SK-N-SH (cell line): ENCODE results near the gene RNF144B. TPM values are rescaled to one million over a fixed set of nuclear protein-coding genes. Genes with fewer than 3 reads are reported as not detected.

Experiments
- CTCF ChIA-PET: fragments of 300-600, 350-600 bp; formaldehyde crosslinking; extraction: SDS; loops from one replicate; lab custom pipeline; 2021; lab: Yijun Ruan, JAX
- POLR2A ChIA-PET: fragments of 350-600 bp; sonication (Branson Sonifier 250); formaldehyde crosslinking; extraction: SDS; loops from one replicate; lab custom pipeline; 2020; ENCODE audit warnings: antibody characterized with exemption, inconsistent platforms; lab: Yijun Ruan, JAX
- DNase-seq: peaks from one replicate; pipeline ENCODE4 v3.0.0; 2012
- H2AFZ ChIP-seq: fragments of 200-600 bp; sonication (generic); 2 replicates; pipeline ENCODE4 v1.8.1; 2016; ENCODE audit warnings: antibody characterized with exemption, mild to moderate bottlenecking, low read depth
- H3F3A ChIP-seq: fragments of 200-600 bp; sonication (generic); replicated peaks from 2 replicates; pipeline ENCODE3; 2016; ENCODE audit warnings: antibody characterized with exemption, mild to moderate bottlenecking; ENCODE audit not compliant: insufficient read depth
- H3K27ac ChIP-seq, 2 experiments: fragments of 200-500 bp in 1 of 2; fragments of 200-600 bp in 1 of 2; sonication (Bioruptor generic) in 1 of 2; sonication (generic), shearing (Covaris generic) in 1 of 2; 2 replicates each; pipeline versions ENCODE4 v1.5.1 to v1.6.1; 2014 to 2016; ENCODE audit warnings: low read depth in 2 of 2, inconsistent platforms in 1 of 2, low read length in 1 of 2, mild to moderate bottlenecking in 1 of 2, mixed read lengths in 1 of 2
- H3K27me3 ChIP-seq: fragments of 200-600 bp; sonication (generic), shearing (Covaris generic); 2 replicates; pipeline ENCODE4 v1.6.1; 2016; ENCODE audit warnings: mixed run types; ENCODE audit not compliant: insufficient read depth
- H3K36me3 ChIP-seq, 2 experiments: fragments of 200-500 bp in 1 of 2; fragments of 200-600 bp in 1 of 2; sonication (Bioruptor generic) in 1 of 2; sonication (generic) in 1 of 2; replicated peaks in 1 of 2; 2 replicates each; pipeline versions ENCODE3 to v1.5.1; 2014 to 2016; ENCODE audit warnings: low read length in 1 of 2, mild to moderate bottlenecking in 1 of 2; ENCODE audit not compliant: insufficient read depth in 2 of 2, control insufficient read depth in 1 of 2
- H3K4me1 ChIP-seq, 2 experiments: fragments of 200-500 bp in 1 of 2; fragments of 200-600 bp in 1 of 2; sonication (Bioruptor generic) in 1 of 2; sonication (generic), shearing (Covaris generic) in 1 of 2; 2 replicates each; pipeline versions ENCODE4 v1.5.1 to v1.6.1; 2014 to 2016; ENCODE audit warnings: low read depth in 1 of 2, low read length in 1 of 2, mixed run types in 1 of 2; ENCODE audit not compliant: insufficient read depth in 2 of 2, control insufficient read depth in 1 of 2
- H3K4me2 ChIP-seq: fragments of 200-600 bp; sonication (generic), shearing (Covaris generic); 2 replicates; pipeline ENCODE4 v1.6.1; 2017; ENCODE audit warnings: mixed run types
- H3K4me3 ChIP-seq, 2 experiments: fragments of 200-500 bp in 1 of 2; fragments of 200-600 bp in 1 of 2; sonication (Bioruptor generic) in 1 of 2; sonication (generic), shearing (Covaris generic) in 1 of 2; 2 replicates each; pipeline versions ENCODE4 v1.5.1 to v1.8.1; 2014 to 2016; ENCODE audit warnings: low read depth in 2 of 2, inconsistent platforms in 1 of 2, low read length in 1 of 2, mild to moderate bottlenecking in 1 of 2, mixed read lengths in 1 of 2, moderate library complexity in 1 of 2
- H3K79me2 ChIP-seq: fragments of 200-600 bp; sonication (generic); 2 replicates; pipeline ENCODE4 v1.8.1; 2017; ENCODE audit warnings: mild to moderate bottlenecking; ENCODE audit not compliant: insufficient read depth
- H3K9ac ChIP-seq: fragments of 200-600 bp; sonication (generic); 2 replicates; pipeline ENCODE4 v1.6.1; 2017; ENCODE audit warnings: mixed run types
- H3K9me2 ChIP-seq: fragments of 200-600 bp; sonication (generic); 2 replicates; pipeline ENCODE4 v1.6.1; 2017; ENCODE audit warnings: mixed run types
- H3K9me3 ChIP-seq: fragments of 200-600 bp; sonication (generic); 2 replicates; pipeline ENCODE4 v1.6.1; 2017; ENCODE audit warnings: mixed run types, mild to moderate bottlenecking, moderate library complexity
- H4K20me1 ChIP-seq: fragments of 200-600 bp; sonication (generic); 2 replicates; pipeline ENCODE4 v1.6.1; 2017; ENCODE audit warnings: mild to moderate bottlenecking, mixed run types; ENCODE audit not compliant: insufficient read depth
- CHD2 ChIP-seq: fragments of 150-350 bp; IDR thresholded peaks from 2 replicates; pipeline ENCODE4 v1.6.1; 2018; ENCODE audit warnings: low read length; ENCODE audit not compliant: partially characterized antibody
- CTCF ChIP-seq: fragments of 200-600 bp; sonication (generic); IDR thresholded peaks from 2 replicates; pipeline ENCODE4 v1.6.1; 2017; ENCODE audit warnings: antibody characterized with exemption, mild to moderate bottlenecking, moderate library complexity
- ELF1 ChIP-seq: IDR thresholded peaks from 2 replicates; pipeline ENCODE4 v1.4.0; 2012
- EP300 ChIP-seq, 2 experiments: IDR thresholded peaks; 2 replicates each; pipeline versions ENCODE4 v1.4.0 to v1.6.1; 2012; ENCODE audit warnings: borderline replicate concordance in 1 of 2, low read depth in 1 of 2, low read length in 1 of 2
- EZH2phosphoT487 ChIP-seq: fragments of 200-600 bp; sonication (generic); IDR thresholded peaks from 2 replicates; pipeline ENCODE4 v1.6.1; 2017; ENCODE audit warnings: low read depth, mixed run types, mild to moderate bottlenecking, antibody characterized with exemption, moderate library complexity, borderline replicate concordance
- FOXJ3 ChIP-seq: sonication (generic); formaldehyde crosslinking; IDR thresholded peaks from 2 replicates; pipeline ENCODE4 v1.5.1; 2020; ENCODE audit warnings: mild to moderate bottlenecking, missing genetic modification reagents
- FOXM1 ChIP-seq: IDR thresholded peaks from 2 replicates; pipeline ENCODE4 v1.4.0; 2012; ENCODE audit warnings: low read depth, mild to moderate bottlenecking
- GABPA ChIP-seq: IDR thresholded peaks from 2 replicates; pipeline ENCODE4 v1.4.0; 2012; ENCODE audit warnings: low read depth, mild to moderate bottlenecking
- JUND ChIP-seq: IDR thresholded peaks from 2 replicates; pipeline ENCODE4 v1.4.0; 2012
- MEF2A ChIP-seq: IDR thresholded peaks from 2 replicates; pipeline ENCODE4 v1.4.0; 2012; ENCODE audit warnings: low read depth, borderline replicate concordance
- NFIC ChIP-seq: IDR thresholded peaks from 2 replicates; pipeline ENCODE4 v1.4.0; 2012; ENCODE audit warnings: borderline replicate concordance
- NRF1 ChIP-seq: IDR thresholded peaks from 2 replicates; pipeline ENCODE4 v1.6.1; 2012; ENCODE audit warnings: low read depth, mild to moderate bottlenecking, low read length
- POLR2AphosphoS5 ChIP-seq: IDR thresholded peaks from 2 replicates; pipeline ENCODE4 v1.6.1; 2012; ENCODE audit warnings: low read depth, low read length
- RAD21 ChIP-seq: IDR thresholded peaks from 2 replicates; pipeline ENCODE4 v1.6.1; 2012; ENCODE audit warnings: mild to moderate bottlenecking, low read length
- RCOR1 ChIP-seq: fragments of 150-350 bp; IDR thresholded peaks from 2 replicates; pipeline ENCODE4 v1.6.1; 2017; ENCODE audit warnings: antibody characterized with exemption, low read length
- RFX5 ChIP-seq: IDR thresholded peaks from 2 replicates; pipeline ENCODE4 v1.6.1; 2012; ENCODE audit warnings: mild to moderate bottlenecking, improper control_type of control experiment, low read length
- RXRA ChIP-seq: IDR thresholded peaks from 2 replicates; pipeline ENCODE4 v1.4.0; 2012; ENCODE audit warnings: low read depth, mild to moderate bottlenecking, borderline replicate concordance
- TCF12 ChIP-seq: IDR thresholded peaks from 2 replicates; pipeline ENCODE4 v1.4.0; 2012
- WGBS: methylation state at CpG from one replicate; pipeline ENCODE4 v1.1.6; 2017; ENCODE audit warnings: low lambda C conversion rate; 5-methylcytosine and 5-hydroxymethylcytosine counted together
- polyA plus RNA-seq, 3 experiments: library from polyadenylated mRNA; depleted of rRNA; stranded (reverse); fragments of >200 nt; gene quantifications; 2 replicates each; pipeline ENCODE4 v1.2.3, GENCODE V29; 2012
- TF ChIP-seq, protein P1 (sequence below): fragments of 150-350 bp; IDR thresholded peaks from 2 replicates; pipeline ENCODE4 v1.6.1; 2016; ENCODE audit warnings: mild to moderate bottlenecking, low read depth, low read length
- TF ChIP-seq, protein P2 (sequence below): IDR thresholded peaks from 2 replicates; pipeline ENCODE4; 2012

RNF144B gene
- polyA plus RNA-seq, 1 of the 3 experiments (the other 2 are of a cell fraction), result 1.2 TPM

- H3K4me3 ChIP-seq, result no peak overlapping the region
- no peaks in the 10 kb centered on the region for H3K27me3 ChIP-seq
- H3K4me2 ChIP-seq, result no peak overlapping the region
- no peaks in the 10 kb centered on the region for H3K79me2 ChIP-seq
- no peaks in the 10 kb centered on the region for H3K9me2 ChIP-seq
- no peaks in the 10 kb centered on the region for H3K9me3 ChIP-seq
- H3K27ac ChIP-seq, result no peak overlapping the region
- H3F3A ChIP-seq, result no peaks in the 10 kb centered on the region
- CTCF ChIA-PET, result interaction anchor here (1.7 kb wide), 1 partner anchor 175 kb away, joined by 6 read pairs; no protein-coding TSS in a partner anchor
- DNase-seq, result no peak
- H2AFZ ChIP-seq, result no peak overlapping the region
- H3K9ac ChIP-seq, result no peak overlapping the region
- H3K4me1 ChIP-seq, result peaks cover 0 to under 1% of the 10 kb centered on the region in 2 experiments; a peak in 2 of 4 replicates
- no peak for TF ChIP-seq CTCF
- no peak for TF ChIP-seq JUND
- TF ChIP-seq NFIC, result no peak
- no peak for TF ChIP-seq ELF1
- TF ChIP-seq GABPA, result no peak
- no peak for TF ChIP-seq RAD21
- TF ChIP-seq TCF12, result no peak
- TF ChIP-seq RXRA, result no peak
- no peak for TF ChIP-seq FOXM1
- no peak for TF ChIP-seq MEF2A
- TF ChIP-seq RCOR1, result no peak
- TF ChIP-seq FOXJ3 (CRISPR knock-in tag), result no peak
- TF ChIP-seq POLR2AphosphoS5, result no peak
- no peak for TF ChIP-seq RFX5
- no peak for TF ChIP-seq CHD2
- TF ChIP-seq EZH2phosphoT487, result no peak
- TF ChIP-seq, protein P1, sequence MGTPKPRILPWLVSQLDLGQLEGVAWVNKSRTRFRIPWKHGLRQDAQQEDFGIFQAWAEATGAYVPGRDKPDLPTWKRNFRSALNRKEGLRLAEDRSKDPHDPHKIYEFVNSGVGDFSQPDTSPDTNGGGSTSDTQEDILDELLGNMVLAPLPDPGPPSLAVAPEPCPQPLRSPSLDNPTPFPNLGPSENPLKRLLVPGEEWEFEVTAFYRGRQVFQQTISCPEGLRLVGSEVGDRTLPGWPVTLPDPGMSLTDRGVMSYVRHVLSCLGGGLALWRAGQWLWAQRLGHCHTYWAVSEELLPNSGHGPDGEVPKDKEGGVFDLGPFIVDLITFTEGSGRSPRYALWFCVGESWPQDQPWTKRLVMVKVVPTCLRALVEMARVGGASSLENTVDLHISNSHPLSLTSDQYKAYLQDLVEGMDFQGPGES, result no peak
- TF ChIP-seq, protein P2, sequence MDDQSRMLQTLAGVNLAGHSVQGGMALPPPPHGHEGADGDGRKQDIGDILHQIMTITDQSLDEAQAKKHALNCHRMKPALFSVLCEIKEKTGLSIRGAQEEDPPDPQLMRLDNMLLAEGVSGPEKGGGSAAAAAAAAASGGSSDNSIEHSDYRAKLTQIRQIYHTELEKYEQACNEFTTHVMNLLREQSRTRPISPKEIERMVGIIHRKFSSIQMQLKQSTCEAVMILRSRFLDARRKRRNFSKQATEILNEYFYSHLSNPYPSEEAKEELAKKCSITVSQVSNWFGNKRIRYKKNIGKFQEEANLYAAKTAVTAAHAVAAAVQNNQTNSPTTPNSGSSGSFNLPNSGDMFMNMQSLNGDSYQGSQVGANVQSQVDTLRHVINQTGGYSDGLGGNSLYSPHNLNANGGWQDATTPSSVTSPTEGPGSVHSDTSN, result no peak
- no peak for TF ChIP-seq EP300 (IDR thresholded peaks at IDR 0.05; ENCODE audit: borderline replicate concordance in 1 of 2, low read depth in 1 of 2, low read length in 1 of 2)
- no peak for TF ChIP-seq NRF1
- H4K20me1 ChIP-seq, result no peaks in the 10 kb centered on the region
- no peaks in the 10 kb centered on the region for H3K36me3 ChIP-seq
- POLR2A ChIA-PET, result no interaction called here
- WGBS, result 30% methylated on average over 2 of the region's 2 CpGs
Observed at GRCh38 chr6:18498408-18498807, 111.3 kb downstream of the RNF144B start.
